Stimulated activated CD8-positive, alpha-beta memory T cell treated with anti-CD3 and anti-CD28 coated beads, Interleukin-7, amount 100 ng/mL, for 4 hours (primary cell): ENCODE data around the gene CHRNG.
"Not testable (repeated sequence)": the region's sequence is repeated elsewhere in the genome, so short reads cannot be mapped to it uniquely, and the experiment has no call there.

Experiments used
- DNase-seq, 2 donors: peaks; one replicate each; pipeline ENCODE4 v3.0.0-alpha.2; 2020; ENCODE audit warnings: low read depth in 2 of 2

The CHRNG gene

DNA sequence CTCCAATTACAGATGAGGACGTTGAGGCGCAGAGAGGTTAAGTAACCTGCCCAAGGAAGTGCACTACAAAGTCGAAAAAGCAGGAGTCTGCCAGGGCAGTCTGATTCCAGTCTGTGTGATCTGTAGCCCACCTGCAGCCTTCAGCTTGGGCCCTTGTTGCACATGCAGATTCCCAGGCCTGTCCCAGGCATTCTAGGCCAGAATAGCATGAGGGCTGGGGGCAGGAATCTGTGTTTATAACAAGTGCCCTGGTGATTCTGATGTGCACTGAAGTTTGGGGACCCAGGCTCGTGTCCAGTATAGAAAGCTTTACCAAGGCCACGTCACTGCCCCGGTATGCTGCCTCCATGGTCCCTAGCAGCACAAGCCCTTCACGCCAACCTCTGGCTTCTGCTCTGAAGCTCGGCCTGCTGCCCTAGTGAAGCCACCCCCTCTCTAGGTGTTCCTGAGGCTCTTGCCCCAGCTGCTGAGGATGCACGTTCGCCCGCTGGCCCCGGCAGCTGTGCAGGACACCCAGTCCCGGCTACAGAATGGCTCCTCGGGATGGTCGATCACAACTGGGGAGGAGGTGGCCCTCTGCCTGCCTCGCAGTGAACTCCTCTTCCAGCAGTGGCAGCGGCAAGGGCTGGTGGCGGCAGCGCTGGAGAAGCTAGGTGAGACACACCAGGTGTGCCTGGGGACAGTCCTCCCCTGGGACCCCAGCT, 4.6 kb downstream of the CHRNG start:
- no peak for DNase-seq

DNA sequence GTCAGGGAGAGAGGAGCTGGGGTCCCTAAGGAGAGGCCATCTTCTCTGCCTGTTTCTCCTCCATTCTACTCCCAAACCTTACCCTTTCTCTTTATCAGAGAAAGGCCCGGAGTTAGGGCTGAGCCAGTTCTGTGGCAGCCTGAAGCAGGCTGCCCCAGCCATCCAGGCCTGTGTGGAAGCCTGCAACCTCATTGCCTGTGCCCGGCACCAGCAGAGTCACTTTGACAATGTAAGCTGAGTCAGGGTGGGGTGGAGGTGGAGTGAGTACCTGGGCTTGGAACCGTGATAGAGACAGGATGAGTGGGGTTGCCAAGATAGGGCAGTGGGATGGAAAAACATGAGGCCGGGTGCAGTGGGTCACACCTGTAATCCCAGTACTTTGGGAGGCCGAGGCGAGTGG, 5.2 kb downstream of the CHRNG start:
- DNase-seq, result no peak

DNA sequence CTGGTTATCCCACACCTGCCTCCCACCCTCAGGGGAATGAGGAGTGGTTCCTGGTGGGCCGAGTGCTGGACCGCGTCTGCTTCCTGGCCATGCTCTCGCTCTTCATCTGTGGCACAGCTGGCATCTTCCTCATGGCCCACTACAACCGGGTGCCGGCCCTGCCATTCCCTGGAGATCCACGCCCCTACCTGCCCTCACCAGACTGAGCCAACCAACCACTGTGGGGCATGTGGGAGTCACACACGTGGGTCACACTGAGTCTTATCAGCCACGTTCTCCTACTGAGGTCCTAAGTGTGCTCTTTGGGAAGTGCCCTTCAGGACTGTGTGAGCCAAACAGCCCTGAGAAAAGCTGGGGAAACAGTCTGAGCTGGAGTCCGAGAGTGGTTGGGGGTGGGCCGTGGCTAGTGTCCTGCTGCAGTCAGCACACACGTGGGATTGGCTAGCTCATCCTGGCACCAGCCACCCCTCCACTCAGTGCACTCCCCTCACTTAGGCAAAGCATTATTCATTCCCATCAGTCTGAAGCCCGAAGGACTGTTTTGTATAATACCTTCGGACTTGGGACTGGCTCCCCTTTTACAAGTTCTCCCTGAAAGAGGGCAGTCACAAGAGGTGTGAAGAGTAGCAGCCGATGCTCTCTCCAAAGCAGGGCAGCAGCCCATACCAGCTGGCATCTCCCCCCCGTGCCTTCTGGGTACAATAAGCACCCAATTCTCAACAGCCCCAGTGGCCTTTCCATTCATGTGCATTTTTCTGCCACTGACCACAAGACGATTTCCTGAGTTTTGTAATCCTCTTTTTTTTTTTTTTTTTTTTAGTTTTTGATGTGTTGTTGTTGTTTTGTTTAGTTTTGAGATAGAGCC, 6.3 kb downstream of the CHRNG start:
- no peak for DNase-seq

DNA sequence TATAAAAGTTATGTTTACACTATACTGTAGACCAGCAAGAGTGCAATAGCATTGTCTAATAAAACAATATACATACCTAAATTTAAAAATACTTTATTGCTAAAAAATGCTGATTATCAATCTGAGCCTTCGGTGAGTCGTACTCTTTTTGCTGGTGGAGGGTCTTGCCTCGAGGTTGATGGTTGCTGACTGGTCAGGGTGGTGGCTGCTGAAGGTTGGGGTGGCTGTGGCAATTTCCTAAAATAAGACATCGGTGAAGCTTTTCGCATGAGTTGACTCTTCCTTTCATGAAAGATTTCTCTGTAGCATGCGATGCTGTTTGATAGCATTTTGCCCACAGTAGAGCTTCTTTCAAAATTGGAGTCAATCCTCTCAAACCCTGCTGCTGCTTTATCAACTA, 8.5 kb downstream of the CHRNG start:
- no peak for DNase-seq

DNA sequence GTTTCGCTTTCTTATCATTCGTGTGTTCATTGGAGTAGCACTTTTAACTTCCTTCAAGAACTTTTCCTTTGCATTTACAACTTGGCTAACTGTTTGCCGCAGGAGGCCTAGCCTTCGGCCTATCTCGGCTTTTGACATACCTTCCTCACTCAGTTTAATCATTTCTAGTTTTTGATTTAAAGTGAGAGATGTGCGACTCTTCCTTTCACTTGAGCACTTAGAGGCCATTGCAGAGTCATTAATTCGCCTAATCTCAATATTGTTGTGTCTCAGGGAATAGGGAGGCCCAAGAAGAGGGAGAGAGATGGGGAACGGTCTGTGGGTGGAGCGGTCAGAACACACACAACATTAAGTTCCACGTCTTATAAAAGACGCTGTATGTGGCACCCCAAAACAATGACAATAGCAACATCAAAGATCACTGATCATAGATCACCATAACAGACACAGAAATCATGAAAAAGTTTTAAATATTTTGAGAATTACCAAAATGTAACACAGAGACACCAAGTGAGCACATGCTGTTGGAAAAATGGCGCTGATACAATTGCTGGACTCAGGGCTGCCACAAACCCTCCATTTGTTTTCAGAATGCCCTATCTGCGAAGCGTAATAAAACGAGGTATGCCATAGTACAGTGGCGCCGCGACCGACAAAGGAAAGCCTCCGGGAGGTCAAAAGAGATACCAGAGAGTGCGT, 10.3 kb downstream of the CHRNG start:
- no peak for DNase-seq

DNA sequence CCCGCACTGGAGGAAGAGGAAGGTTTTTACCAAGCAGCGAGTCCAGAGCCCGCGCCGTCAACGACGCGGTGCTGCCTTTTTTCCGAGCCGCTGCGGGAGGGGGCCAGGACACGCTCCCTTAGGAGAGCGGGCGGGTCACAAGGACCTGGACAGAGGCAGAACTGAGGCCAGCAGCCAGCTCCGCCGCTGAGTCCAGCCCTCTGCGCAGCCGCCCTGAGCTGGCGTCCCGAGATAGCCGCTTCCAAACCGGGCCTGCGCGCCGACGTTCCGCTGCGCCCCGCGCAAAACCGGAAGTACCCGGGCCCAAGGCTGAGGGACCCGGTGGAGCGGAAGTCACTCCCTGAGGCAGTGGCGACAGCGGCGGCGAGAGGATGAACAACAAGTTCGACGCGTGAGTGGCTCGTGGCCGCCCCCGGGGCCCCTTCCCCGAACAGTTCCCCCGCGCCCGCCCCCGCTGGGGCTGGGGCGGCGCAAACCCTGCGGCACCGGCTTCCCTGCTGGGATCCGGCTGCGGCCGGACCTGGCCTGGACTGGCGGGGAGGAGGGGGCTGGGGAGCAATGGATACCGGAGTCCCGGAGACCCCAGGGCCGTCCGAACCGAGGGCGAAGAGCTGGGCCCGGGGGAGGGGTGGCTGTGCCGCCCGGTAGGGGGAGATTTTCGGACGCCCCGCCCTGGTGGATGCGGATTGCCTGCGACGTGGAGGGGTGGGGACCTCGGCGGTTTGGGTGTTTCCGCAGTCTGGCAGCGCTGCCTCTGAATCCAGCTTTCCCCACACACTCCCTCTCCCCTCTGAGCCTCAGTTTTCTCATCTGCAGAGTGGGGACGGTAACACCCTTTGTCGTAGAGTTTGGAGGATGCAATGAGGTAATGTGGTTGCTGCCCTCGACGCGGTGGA, 11.1 kb downstream of the CHRNG start, which contains the start of the genes EIF4E2 and TIGD1:
Gene EIF4E2 (plus strand): TSS at position 336 of the 896 bp plus-strand sequence. CDS start 36 bp downstream, at position 372.
Gene TIGD1 (minus strand): TSS at position 204 of the 896 bp plus-strand sequence. CDS start 675 bp downstream, outside the sequence.
- DNase-seq, result peak; percentile 88 to 91

DNA sequence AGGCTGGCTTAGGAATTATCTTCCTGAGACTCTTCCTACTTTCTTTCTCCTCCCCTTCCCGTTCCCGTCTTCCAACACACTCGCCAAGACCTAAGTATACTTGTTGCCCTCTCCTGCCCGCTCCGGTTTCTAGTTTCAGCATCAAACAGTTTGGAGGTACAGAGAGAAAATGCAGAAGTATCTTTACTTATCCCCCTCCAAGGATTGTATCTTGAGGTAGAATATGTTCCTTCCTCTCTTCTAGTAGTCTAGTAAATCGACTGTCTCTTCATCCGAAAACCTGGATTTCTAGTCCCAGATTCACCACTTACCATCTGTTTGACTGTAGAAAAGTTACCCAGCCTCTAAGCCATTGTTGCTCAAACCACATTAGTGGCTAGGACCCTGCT, 11.8 kb downstream of the CHRNG start:
- no peak for DNase-seq

DNA sequence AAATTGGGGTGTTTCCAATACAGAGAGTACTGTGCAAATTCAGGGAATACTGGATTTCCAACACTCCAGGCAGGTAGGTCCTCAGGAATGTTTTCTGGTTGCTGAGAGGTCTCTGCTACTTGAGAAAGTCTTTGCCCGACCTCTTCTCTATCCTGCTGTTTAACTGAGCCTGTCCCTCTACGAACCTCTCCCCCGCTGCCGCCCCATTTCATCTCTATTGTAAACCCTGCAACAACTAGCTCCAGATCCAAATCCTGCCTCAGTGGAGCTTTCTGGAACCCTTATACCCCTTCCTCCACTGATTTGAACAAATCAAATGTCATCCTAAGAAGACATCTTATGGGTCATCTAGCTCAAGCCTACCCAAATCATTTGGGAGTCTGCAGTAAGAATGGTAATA, 12.3 kb downstream of the CHRNG start:
- no peak for DNase-seq

DNA sequence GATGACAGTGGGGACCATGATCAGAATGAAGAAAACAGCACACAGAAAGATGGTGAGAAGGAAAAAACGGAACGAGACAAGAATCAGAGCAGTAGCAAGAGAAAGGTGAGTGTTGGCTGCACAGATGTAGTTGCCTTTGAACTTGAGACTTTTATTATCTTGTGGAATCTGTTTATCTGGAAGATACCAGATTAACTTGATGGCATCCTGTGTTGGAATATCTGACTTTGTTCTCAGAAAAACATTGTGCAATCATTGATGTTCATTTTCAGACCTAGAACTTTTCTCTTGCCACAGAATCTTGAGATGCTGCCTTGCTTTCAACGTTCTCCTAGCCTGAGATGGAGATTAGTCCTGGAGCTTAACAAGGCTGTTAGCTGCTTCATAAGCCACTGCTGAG, 16.9 kb downstream of the CHRNG start:
- no peak for DNase-seq

DNA sequence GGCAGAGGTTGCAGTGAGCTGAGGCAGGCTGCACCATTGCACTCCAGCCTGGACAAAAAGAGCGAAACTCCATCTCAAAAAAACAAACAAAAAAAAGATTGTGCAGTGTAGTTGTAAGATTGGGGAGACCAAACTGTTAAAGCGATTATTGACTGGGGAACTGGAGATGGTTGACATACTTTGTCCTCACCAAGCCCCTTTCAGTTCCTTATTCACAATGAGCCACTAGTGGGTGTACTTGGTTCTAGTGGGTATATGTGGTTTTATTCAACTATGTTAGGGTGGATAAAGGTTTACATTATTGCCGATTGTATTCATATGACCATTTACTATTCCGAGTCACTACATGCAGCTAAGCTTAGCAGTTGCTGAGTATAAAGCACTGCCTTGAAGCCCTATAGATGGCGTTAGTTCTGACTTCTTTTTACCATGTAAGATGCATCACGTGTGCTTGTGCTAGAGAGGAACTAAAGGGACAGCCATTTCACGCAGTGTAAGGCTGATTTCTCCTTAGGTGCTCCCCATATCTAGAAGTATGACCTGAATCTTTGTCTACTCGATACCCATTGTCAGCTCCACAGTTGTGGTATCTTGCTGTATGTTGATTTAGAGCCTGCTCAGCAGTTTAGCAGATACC, 23.1 kb downstream of the CHRNG start:
- DNase-seq, result no peak

DNA sequence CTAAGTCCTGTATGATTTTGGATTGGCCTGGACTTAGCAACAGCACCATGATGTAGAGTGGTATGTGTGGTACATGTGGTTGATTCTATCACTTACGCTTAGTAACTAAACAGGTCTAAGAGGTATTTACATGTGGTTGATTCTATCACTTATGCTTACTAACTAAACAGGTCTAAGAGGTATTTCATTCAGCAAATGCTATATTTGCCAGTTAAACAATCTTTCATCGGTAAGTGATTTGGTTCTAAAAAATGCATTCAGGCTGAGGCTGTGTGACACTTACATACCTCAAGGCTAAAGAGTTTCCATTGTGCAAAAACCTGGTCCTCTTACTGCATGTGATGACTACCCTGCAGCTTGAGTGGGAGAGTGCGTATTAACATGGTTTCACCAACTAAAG, 24.1 kb downstream of the CHRNG start:
- no peak for DNase-seq

DNA sequence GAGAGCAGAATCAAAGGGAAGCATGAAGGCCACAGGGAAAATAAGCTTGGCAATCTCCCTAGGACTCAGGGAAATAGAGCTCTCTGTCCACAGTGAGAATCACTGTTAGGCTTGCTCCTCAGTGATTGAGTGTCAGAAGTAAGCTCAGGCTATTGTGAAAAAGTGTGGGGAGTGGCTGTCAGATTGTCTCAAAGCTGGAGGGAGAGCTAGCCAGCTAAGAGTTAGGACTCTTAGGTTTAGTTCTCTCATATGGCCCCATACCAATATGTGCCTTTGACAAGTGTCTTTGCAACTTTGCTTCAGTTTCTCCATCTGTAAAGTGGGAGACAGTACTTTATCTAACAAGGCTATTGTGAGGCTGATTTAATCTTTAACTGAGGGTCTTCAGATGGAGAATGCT, 28.2 kb downstream of the CHRNG start:
- DNase-seq, result no peak

DNA sequence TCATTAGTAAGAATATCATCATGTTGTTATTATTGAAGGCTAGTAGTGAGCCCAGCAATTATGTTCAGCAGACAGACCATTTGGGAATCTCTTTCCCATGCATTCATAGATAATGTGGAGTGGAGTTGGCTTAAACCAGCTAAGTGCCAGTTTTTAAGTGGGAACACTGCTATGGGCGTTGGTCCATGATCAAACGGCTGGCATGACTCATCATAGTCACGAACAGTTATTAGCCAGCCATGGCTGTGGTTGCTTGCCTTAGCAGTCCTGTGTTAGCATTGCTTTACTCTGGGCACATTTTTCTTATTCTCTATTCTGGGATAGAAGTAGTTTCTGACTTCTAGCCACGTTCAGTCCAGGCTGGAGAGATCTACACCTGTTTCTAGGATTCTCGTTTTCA, 28.7 kb downstream of the CHRNG start:
- DNase-seq, result no peak

DNA sequence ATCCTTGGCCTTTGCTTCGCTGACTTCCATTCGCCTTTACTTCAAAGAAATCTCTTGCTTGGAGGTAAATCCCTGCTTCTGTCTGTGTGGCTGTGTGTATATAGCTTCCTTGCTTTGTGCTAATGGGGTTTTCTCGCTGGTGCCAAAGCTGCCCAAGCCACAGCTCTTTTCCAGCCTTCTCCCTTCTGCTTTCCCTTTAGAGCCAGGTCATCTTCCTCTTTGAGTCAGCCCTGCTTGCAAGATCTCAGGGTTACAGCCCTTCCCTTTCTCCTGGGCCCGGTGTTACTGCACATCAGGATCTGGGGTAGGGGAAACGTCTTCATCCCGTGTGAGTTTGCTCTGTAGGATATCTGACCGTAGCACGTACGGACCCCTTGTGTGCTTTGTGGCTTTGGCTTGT, 30.0 kb downstream of the CHRNG start:
- no peak for DNase-seq

DNA sequence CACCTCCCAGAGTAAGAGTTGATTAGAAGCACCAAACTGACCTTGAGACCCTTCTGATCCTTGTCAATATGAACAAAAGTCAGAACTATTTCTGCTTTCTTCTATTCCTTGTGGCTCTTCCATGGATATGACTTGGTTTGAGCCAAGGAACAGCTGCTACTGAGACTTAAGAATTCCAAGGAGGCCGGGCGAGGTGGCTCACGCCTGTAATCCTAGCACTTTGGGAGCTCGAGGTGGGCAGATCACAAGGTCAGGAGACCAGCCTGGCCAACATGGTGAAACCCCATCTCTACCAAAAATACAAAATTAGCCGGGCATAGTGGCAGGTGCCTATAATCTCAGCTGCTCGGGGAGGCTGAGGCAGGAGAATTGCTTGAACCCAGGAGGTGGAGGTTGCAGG, 31.0 kb downstream of the CHRNG start:
- not testable (repeated sequence) for DNase-seq

DNA sequence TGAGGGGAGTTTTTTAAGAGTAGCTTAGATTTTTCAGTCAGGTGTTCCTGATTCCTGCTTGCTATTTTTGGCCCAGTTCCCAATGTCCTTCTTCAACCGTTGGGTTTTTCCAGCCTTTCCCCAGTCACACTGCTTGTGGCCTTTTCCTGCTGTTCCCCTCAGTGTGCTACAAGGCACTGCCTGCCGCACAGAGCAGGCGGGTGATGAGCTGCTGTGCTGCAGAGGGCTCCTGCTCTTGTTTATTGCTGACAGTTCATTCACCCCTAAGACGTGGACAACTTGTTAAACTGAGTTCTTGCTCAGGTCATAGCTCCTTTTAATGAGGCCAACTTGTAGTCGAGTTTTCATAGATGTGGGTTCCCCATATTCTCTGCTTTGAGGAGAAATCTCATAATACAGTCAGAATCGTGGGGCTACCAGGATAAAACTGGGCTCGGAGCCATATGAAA, 31.6 kb downstream of the CHRNG start:
- no peak for DNase-seq

DNA sequence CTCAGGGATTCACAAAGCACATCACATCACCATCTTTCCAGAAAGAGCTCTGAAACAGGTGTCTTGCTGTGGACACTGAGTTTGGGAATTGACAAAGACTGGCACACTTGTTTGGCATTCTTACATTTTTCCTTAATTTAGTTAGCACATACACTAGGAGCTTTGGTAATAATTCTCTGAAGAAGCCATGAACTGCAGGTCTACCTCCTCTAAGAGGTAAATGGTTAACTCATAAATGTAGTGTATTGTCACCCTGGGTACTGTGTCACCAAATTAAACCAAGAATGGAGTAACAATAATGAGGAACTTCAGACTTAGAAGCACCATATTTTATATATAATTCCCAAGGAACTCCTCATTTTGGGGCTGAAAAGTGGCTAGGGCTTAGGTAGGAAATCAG, 33.5 kb downstream of the CHRNG start:
- DNase-seq, result no peak

DNA sequence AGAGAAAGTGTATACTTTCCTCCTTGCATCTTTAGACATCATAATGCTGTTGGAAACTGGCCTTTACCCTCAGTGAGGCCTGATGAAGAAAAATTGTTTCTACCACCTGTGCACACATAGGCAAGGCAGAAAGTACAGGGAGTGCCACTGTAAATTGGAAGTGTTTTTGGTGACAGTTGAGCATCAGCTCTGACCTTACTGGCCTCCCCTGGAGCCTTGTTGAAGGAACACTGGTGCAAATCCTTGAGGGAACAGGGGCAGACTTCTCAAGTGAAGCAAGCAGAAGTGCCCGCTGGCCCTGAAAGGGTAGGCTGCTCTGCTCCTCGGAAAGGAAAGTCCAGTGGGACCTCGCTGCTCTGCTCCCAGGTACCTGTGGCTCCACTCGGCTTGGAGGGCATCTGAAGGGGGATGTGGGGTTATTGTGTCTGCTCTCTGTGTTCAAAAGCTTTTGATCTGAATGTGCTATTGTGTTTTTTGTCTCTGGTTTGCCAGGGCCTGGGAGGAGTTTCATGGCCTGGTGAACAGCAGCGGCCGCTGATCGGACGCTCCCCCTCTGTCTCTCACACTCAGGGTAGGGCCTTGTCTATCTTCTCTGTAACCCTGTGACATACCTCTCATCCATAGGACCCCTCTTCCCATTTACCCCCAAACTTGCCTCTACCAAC, 34.4 kb downstream of the CHRNG start:
- no peak for DNase-seq

DNA sequence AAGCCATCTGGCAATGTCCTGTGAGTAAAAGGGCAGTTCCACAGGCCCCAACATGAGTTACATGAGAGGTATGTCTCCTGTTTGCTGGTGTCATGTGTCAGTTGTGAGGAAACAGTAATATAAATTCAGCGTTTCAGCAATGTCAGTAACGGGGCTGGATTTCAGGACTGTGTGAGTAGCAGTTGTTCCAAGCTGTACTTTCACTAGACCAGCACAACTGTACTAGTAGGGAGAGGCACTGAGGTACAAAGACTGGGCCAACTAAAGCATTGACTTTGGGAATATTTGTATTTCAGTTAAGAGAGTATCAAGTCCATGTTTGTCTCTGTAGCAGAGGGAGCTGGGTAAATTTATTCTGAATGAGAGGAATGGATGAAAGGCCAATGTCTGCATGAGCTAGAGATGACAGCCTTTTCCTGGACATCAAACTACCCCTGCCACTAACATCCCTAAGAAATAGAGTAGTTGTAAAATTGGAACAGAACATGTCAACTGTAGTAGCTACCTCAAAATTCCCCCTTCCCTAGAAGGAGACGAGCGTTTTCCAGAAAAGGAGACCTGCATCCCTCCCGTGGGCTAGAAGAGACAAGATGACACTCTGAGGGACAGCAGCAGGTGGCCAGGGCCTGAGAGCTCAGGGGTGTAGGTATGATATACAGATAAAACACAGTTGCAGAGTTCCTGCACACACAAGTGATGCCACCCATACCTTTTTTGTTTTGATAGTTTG, 35.3 kb downstream of the CHRNG start:
- no peak for DNase-seq

DNA sequence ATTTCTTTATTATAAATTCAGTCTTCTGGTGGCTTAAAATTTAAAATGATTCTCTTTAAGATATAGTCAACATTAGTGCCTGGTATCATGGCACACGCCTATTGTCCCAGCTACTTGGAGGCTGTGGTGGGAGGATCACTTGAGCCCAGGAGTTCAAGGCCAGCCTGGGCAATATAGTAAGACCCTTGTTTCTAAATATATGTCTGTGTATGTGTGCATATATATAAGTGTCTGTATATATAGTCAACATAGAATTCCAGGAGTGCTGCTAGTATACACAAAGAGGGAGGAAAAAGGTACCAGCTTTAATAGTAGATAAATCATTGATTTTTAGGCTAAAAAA, 35.9 kb downstream of the CHRNG start:
- no peak for DNase-seq
